Measurements from ENCODE around the gene SLC16A10.
"Not testable (repeated sequence)": the region's sequence is repeated elsewhere in the genome, so short reads cannot be mapped to it uniquely, and the experiment has no call there.

Gene SLC16A10

GRCh38 chr6:111201764-111202163 is 114.5 kb downstream of the SLC16A10 start:
- no peak for DNase-seq (ENCODE audit: low read depth in 2 of 2)
- no peak for TF ChIP-seq CTCF (IDR thresholded peaks at IDR 0.05; ENCODE audit: low read depth, low read length)
- no peak overlapping the region for H3K4me3 ChIP-seq (replicated peaks in 1 of 2; ENCODE audit: low read depth in 2 of 2, low read length in 2 of 2)

- not testable (repeated sequence) for H3K4me3 ChIP-seq (replicated peaks in 1 of 2; ENCODE audit: low read depth in 2 of 2, low read length in 2 of 2); DNase-seq (ENCODE audit: low read depth in 2 of 2)
Measured at GRCh38 chr6:111203539-111203938, 116.2 kb downstream of the SLC16A10 start.

GRCh38 chr6:111204305-111204704 is 117.0 kb downstream of the SLC16A10 start:
- no peak overlapping the region for H3K4me3 ChIP-seq (replicated peaks in 1 of 2; ENCODE audit: low read depth in 2 of 2, low read length in 2 of 2)
- no peak for TF ChIP-seq CTCF (IDR thresholded peaks at IDR 0.05; ENCODE audit: low read depth, low read length)
- DNase-seq (ENCODE audit: low read depth in 2 of 2): no peak

GRCh38 chr6:111204881-111205280 is 117.6 kb downstream of the SLC16A10 start:
- no peak for TF ChIP-seq CTCF (IDR thresholded peaks at IDR 0.05; ENCODE audit: low read depth, low read length)
- no peak for DNase-seq (ENCODE audit: low read depth in 2 of 2)
- no peak overlapping the region for H3K4me3 ChIP-seq (replicated peaks in 1 of 2; ENCODE audit: low read depth in 2 of 2, low read length in 2 of 2)

- no peak for DNase-seq (ENCODE audit: low read depth in 2 of 2)
- no peak overlapping the region for H3K4me3 ChIP-seq (replicated peaks in 1 of 2; ENCODE audit: low read depth in 2 of 2, low read length in 2 of 2)
- TF ChIP-seq CTCF (IDR thresholded peaks at IDR 0.05; ENCODE audit: low read depth, low read length): no peak
Measured at GRCh38 chr6:111205502-111205901, 118.2 kb downstream of the SLC16A10 start.

- DNase-seq (ENCODE audit: low read depth in 2 of 2): peak; percentile 32 to 43
- no peak overlapping the region for H3K4me3 ChIP-seq (replicated peaks in 1 of 2; ENCODE audit: low read depth in 2 of 2, low read length in 2 of 2)
- no peak for TF ChIP-seq CTCF (IDR thresholded peaks at IDR 0.05; ENCODE audit: low read depth, low read length)
Measured at GRCh38 chr6:111207141-111207858, 120.0 kb downstream of the SLC16A10 start.

GRCh38 chr6:111208933-111209332 is 121.6 kb downstream of the SLC16A10 start:
- DNase-seq (ENCODE audit: low read depth in 2 of 2): no peak
- no peak for TF ChIP-seq CTCF (IDR thresholded peaks at IDR 0.05; ENCODE audit: low read depth, low read length)
- H3K4me3 ChIP-seq (replicated peaks in 1 of 2; ENCODE audit: low read depth in 2 of 2, low read length in 2 of 2): no peak overlapping the region

All from cardiac fibroblast (primary cell).